ENCODE measurements around the gene OR5K1. TPM values are rescaled to one million over a fixed set of nuclear protein-coding genes. Genes with fewer than 3 reads are reported as not detected.

The OR5K1 gene
- total and polyA plus RNA-seq, 2 donors (not counting 1 experiment from before 2014, with no cell fraction given) = not detected

DNA sequence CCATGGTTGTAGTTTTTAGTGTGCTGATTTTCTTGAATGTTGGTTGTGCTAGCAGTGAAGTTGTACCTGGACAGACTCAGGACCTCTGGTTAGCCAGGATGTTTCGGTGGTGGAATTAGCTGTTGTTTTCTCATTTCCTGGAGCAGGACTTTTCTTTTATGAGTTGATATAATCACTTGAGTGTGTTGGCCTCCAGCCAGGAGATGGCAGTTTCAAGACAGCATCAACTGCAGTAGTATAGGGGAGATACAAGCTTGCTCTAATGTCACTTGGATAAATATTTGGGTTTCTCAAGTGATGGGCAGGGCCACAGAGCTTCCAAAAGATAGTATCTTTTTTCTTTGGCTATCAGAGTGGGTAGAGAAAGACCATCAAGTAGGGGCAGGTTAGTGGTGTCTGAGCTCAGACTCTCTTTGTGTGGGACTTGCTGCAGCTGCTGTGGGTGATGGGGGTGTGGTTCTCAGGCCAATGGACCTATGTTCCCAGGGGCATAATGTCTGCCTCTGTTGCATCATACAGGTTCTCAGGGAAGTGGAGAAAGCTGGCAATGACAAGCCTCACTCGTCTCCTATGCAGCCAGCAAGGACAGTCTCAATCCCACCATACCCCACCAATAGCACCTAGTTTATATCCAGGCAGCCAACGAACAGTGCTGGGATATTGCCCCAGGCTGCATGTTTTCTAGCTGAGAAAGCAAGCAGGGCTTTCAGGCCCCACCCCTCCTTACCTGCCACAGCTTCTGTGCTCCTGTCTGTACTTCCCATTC is 19.9 kb downstream of the OR5K1 start:
- H3K27ac ChIP-seq (ENCODE audit: low read length in 2 of 2) = no peak overlapping the region
- H3K27ac Mint-ChIP-seq = no peak overlapping the region
- H3K36me3 ChIP-seq (replicated peaks in 1 of 2; ENCODE audit: control extremely low read depth in 1 of 2, control insufficient read depth in 1 of 2, extremely low read depth in 1 of 2, insufficient read depth in 2 of 2, low read length in 1 of 2) = no peaks in the 10 kb centered on the region
- H3K4me2 ChIP-seq (replicated peaks; ENCODE audit: low read depth, low read length, poor library complexity, severe bottlenecking) = no peak overlapping the region
- H3K27me3 ChIP-seq (replicated peaks in 1 of 4; ENCODE audit: control extremely low read depth in 1 of 4, control insufficient read depth in 3 of 4, insufficient read depth in 4 of 4, low read length in 3 of 4) = peaks cover 0 to 4% (median 0%) of the 10 kb centered on the region in 4 experiments
- ATAC-seq (ENCODE audit: low read depth) (no peak), DNase-seq (no peak)
- ChIA-PET POLR2A (no interaction called here), CTCF (no interaction called here)
- peaks cover 41% of the 10 kb centered on the region for H3K27me3 Mint-ChIP-seq
- intact Hi-C loops (cut with micrococcal nuclease) = no loop called here
- H3K9ac ChIP-seq (ENCODE audit: low read length) = no peak overlapping the region
- no peak overlapping the region for H2AFZ ChIP-seq (ENCODE audit: insufficient read depth, low read depth, low read length, poor library complexity, severe bottlenecking)
- TF ChIP-seq, protein P1, sequence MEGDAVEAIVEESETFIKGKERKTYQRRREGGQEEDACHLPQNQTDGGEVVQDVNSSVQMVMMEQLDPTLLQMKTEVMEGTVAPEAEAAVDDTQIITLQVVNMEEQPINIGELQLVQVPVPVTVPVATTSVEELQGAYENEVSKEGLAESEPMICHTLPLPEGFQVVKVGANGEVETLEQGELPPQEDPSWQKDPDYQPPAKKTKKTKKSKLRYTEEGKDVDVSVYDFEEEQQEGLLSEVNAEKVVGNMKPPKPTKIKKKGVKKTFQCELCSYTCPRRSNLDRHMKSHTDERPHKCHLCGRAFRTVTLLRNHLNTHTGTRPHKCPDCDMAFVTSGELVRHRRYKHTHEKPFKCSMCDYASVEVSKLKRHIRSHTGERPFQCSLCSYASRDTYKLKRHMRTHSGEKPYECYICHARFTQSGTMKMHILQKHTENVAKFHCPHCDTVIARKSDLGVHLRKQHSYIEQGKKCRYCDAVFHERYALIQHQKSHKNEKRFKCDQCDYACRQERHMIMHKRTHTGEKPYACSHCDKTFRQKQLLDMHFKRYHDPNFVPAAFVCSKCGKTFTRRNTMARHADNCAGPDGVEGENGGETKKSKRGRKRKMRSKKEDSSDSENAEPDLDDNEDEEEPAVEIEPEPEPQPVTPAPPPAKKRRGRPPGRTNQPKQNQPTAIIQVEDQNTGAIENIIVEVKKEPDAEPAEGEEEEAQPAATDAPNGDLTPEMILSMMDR (IDR thresholded peaks at IDR 0.05) = no peak
- no peak for TF ChIP-seq EZH2 (IDR thresholded peaks at IDR 0.05; ENCODE audit: borderline replicate concordance, insufficient read depth, low read depth, low read length, poor library complexity, severe bottlenecking)
- WGBS (ENCODE audit: insufficient coverage) = 77% methylated on average over 2 of the region's 3 CpGs
- no peaks in the 10 kb centered on the region for H3K79me2 ChIP-seq (ENCODE audit: control insufficient read depth, insufficient read depth, low read length)
- peaks cover 0 to 14% (median 6%) of the 10 kb centered on the region in 3 donors for H3K9me3 ChIP-seq (ENCODE audit: control extremely low read depth in 1 of 3, control insufficient read depth in 2 of 3, insufficient read depth in 1 of 3, low read length in 2 of 3)
- peaks cover 15% of the 10 kb centered on the region for H3K9me3 Mint-ChIP-seq (ENCODE audit: insufficient read depth)
- H3K4me1 ChIP-seq (ENCODE audit: control insufficient read depth in 2 of 2, insufficient read depth in 2 of 2, low read length in 2 of 2) = no peaks in the 10 kb centered on the region
- H4K20me1 ChIP-seq (ENCODE audit: control insufficient read depth, insufficient read depth, low read length, poor library complexity, severe bottlenecking) = no peaks in the 10 kb centered on the region
- H3K4me1 Mint-ChIP-seq = no peaks in the 10 kb centered on the region
- H3K4me3 Mint-ChIP-seq = no peak overlapping the region
- no peak overlapping the region for H3K4me3 ChIP-seq (ENCODE audit: control extremely low read depth in 1 of 5, extremely low read depth in 1 of 5, insufficient read depth in 1 of 5, low read depth in 2 of 5, low read length in 4 of 5)

DNA sequence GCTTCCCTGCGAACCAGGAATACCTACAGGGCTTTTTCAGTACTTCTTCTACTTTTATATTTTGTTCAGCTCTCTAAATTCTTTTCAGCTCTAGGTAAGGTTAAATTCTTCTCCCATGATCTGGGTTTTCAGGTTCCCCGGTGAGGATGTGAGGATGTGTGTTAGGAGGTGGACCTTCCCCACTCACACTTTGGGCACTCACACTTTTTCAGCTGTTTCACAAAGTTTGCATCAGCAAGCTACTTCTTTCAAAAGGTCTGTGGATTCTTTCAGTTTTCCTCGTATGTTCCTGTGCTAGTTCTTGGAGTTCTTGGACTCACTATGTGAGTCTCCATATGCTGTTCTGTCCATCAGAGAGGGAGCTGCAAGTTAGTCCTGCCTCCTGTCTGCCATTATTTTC is 20.6 kb downstream of the OR5K1 start:
- TF ChIP-seq, protein P1 (IDR thresholded peaks at IDR 0.05) = no peak
- TF ChIP-seq EZH2 (IDR thresholded peaks at IDR 0.05; ENCODE audit: borderline replicate concordance, insufficient read depth, low read depth, low read length, poor library complexity, severe bottlenecking) = no peak
- Histone ChIP-seq H3K27ac (ENCODE audit: low read length in 2 of 2) (no peak overlapping the region), H3K4me1 (ENCODE audit: control insufficient read depth in 2 of 2, insufficient read depth in 2 of 2, low read length in 2 of 2) (no peaks in the 10 kb centered on the region), H3K79me2 (ENCODE audit: control insufficient read depth, insufficient read depth, low read length) (no peaks in the 10 kb centered on the region), H3K9ac (ENCODE audit: low read length) (no peak overlapping the region), H3K36me3 (replicated peaks in 1 of 2; ENCODE audit: control extremely low read depth in 1 of 2, control insufficient read depth in 1 of 2, extremely low read depth in 1 of 2, insufficient read depth in 2 of 2, low read length in 1 of 2) (no peaks in the 10 kb centered on the region), H3K27me3 (replicated peaks in 1 of 4; ENCODE audit: control extremely low read depth in 1 of 4, control insufficient read depth in 3 of 4, insufficient read depth in 4 of 4, low read length in 3 of 4) (peaks cover 0 to 4% (median 0%) of the 10 kb centered on the region in 4 experiments), H3K4me2 (replicated peaks; ENCODE audit: low read depth, low read length, poor library complexity, severe bottlenecking) (no peak overlapping the region), H4K20me1 (ENCODE audit: control insufficient read depth, insufficient read depth, low read length, poor library complexity, severe bottlenecking) (no peaks in the 10 kb centered on the region), H3K9me3 (ENCODE audit: control extremely low read depth in 1 of 3, control insufficient read depth in 2 of 3, insufficient read depth in 1 of 3, low read length in 2 of 3) (peaks cover 3 to 12% (median 9%) of the 10 kb centered on the region in 3 donors), H2AFZ (ENCODE audit: insufficient read depth, low read depth, low read length, poor library complexity, severe bottlenecking) (no peak overlapping the region), H3K4me3 (ENCODE audit: control extremely low read depth in 1 of 5, extremely low read depth in 1 of 5, insufficient read depth in 1 of 5, low read depth in 2 of 5, low read length in 4 of 5) (no peak overlapping the region)
- Mint-ChIP-seq H3K9me3 (ENCODE audit: insufficient read depth) (peaks cover 22% of the 10 kb centered on the region), H3K27ac (no peak overlapping the region), H3K4me1 (no peaks in the 10 kb centered on the region), H3K4me3 (no peak overlapping the region), H3K27me3 (peaks cover 48% of the 10 kb centered on the region)
- WGBS (ENCODE audit: insufficient coverage) = no CpG with 5 or more reads among the region's 3 CpGs
- ChIA-PET CTCF (no interaction called here), POLR2A (no interaction called here)
- DNase-seq (no peak), ATAC-seq (ENCODE audit: low read depth) (no peak)
- intact Hi-C loops (cut with micrococcal nuclease) = no loop called here

Data from B cell (primary cell).